OCI-LY3 (cell line): ENCODE measurements around the gene PSMG1.

Experiments
- H2AFZ ChIP-seq: fragments of 200-600, 300-600 bp; shearing (Covaris generic); 2 replicates; pipeline ENCODE4 v1.6.0; 2014; ENCODE audit warnings: antibody characterized with exemption, low read depth, low read length
- H3K27ac ChIP-seq: fragments of 200-600, 300-600 bp; sonication (generic); 2 replicates; pipeline ENCODE4 v1.5.1; 2014; ENCODE audit warnings: mild to moderate bottlenecking, low read length, moderate library complexity, mixed read lengths
- H3K27me3 ChIP-seq: fragments of 200-600, 300-600 bp; sonication (generic); 2 replicates; pipeline ENCODE4 v1.6.1; 2014; ENCODE audit warnings: low read depth, low read length, mixed read lengths
- H3K36me3 ChIP-seq: fragments of 200-600, 300-600 bp; sonication (generic); replicated peaks from 2 replicates; pipeline ENCODE3; 2014; ENCODE audit warnings: low read depth, low read length, mixed read lengths
- H3K4me1 ChIP-seq: fragments of 300-600, 200-600 bp; sonication (generic); 2 replicates; pipeline ENCODE4 v1.6.1; 2014; ENCODE audit warnings: low read length, mixed read lengths
- H3K4me2 ChIP-seq: fragments of 200-600, 300-600 bp; sonication (generic); 2 replicates; pipeline ENCODE4 v1.6.1; 2014; ENCODE audit warnings: low read length, mixed read lengths
- H3K4me3 ChIP-seq: fragments of 300-600, 200-600 bp; sonication (generic); 2 replicates; pipeline ENCODE4 v1.5.1; 2014; ENCODE audit warnings: antibody characterized with exemption, mild to moderate bottlenecking, low read length, moderate library complexity
- H3K79me2 ChIP-seq: fragments of 300-600, 200-600 bp; shearing (Covaris generic); 2 replicates; pipeline ENCODE4 v1.6.1; 2014; ENCODE audit warnings: mild to moderate bottlenecking, low read length, mixed read lengths
- H3K9ac ChIP-seq: fragments of 300-600, 200-600 bp; shearing (Covaris generic); 2 replicates; pipeline ENCODE4 v1.6.0; 2014; ENCODE audit warnings: mild to moderate bottlenecking, low read length, moderate library complexity
- H3K9me3 ChIP-seq: fragments of 200-600, 300-600 bp; shearing (Covaris generic); 2 replicates; pipeline ENCODE4 v1.6.1; 2014; ENCODE audit warnings: low read length, mixed read lengths; ENCODE audit not compliant: insufficient read depth
- H4K20me1 ChIP-seq: fragments of 200-600, 300-600 bp; sonication (generic); 2 replicates; pipeline ENCODE4 v1.6.1; 2016; ENCODE audit warnings: low read length, mixed read lengths; ENCODE audit not compliant: insufficient read depth
- EZH2phosphoT487 ChIP-seq: fragments of 200-600 bp; shearing (Covaris generic); IDR thresholded peaks from 2 replicates; pipeline ENCODE4 v1.6.1; 2018; ENCODE audit warnings: antibody characterized with exemption, mixed run types, low read depth
- TF ChIP-seq, protein P1 (sequence below): fragments of 200-600, 300-600 bp; sonication (generic); IDR thresholded peaks from 2 replicates; pipeline ENCODE4 v1.5.1; 2014; ENCODE audit warnings: antibody characterized with exemption, low read length, low read depth

PSMG1 gene

DNA sequence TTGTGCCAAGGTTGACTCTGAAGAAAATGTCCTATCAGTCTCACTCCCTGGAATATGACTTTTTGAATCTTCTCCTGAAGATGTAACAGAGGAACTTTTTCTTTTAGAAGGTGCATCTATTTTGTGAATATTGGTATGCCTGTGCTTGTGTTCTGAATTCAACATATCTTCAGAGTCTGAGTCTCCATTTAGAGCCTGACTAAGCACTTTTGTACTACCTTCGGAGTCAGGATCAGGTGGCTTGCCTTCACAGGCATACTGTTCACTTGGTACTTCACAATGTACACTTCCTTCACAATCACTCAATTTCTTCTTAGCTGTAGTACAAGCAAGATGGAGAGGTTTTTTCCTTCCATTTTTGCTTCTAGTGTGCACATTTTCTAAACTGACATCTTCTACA lies 13.6 kb upstream of the PSMG1 start:
- H3K27ac ChIP-seq, result no peak overlapping the region

DNA sequence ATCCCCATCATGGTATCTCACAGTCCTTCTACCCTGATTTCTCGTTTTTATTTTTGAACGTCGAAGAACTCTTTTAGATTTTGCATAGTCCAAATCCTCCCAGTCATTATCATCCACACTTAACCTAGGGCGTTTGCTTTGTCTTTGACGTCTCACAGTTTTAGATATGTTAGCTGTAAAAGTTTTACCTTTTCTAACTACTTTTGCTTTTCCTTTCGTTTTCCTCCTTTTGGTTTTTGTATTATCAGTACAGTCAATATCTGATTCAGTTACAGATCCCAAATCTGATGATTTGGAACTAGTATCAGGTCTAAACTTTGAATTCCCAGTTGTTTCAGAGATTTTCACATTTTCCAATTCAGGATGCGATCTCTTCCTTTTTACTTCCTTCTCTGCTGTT lies 13.1 kb upstream of the PSMG1 start:
- no peaks in the 10 kb centered on the region for H3K79me2 ChIP-seq
- H3K36me3 ChIP-seq, result peaks cover 24% of the 10 kb centered on the region
- H3K4me2 ChIP-seq, result no peak overlapping the region
- no peak overlapping the region for H3K9ac ChIP-seq
- H4K20me1 ChIP-seq, result no peaks in the 10 kb centered on the region
- H3K4me3 ChIP-seq, result no peak overlapping the region
- no peaks in the 10 kb centered on the region for H3K4me1 ChIP-seq
- TF ChIP-seq EZH2phosphoT487, result no peak
- TF ChIP-seq, protein P1, sequence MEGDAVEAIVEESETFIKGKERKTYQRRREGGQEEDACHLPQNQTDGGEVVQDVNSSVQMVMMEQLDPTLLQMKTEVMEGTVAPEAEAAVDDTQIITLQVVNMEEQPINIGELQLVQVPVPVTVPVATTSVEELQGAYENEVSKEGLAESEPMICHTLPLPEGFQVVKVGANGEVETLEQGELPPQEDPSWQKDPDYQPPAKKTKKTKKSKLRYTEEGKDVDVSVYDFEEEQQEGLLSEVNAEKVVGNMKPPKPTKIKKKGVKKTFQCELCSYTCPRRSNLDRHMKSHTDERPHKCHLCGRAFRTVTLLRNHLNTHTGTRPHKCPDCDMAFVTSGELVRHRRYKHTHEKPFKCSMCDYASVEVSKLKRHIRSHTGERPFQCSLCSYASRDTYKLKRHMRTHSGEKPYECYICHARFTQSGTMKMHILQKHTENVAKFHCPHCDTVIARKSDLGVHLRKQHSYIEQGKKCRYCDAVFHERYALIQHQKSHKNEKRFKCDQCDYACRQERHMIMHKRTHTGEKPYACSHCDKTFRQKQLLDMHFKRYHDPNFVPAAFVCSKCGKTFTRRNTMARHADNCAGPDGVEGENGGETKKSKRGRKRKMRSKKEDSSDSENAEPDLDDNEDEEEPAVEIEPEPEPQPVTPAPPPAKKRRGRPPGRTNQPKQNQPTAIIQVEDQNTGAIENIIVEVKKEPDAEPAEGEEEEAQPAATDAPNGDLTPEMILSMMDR, result no peak
- no peaks in the 10 kb centered on the region for H3K9me3 ChIP-seq
- no peaks in the 10 kb centered on the region for H3K27me3 ChIP-seq
- no peak overlapping the region for H3K27ac ChIP-seq
- no peak overlapping the region for H2AFZ ChIP-seq

More for the DNA sequence above, 13.6 kb upstream of the PSMG1 start:
- Histone ChIP-seq H3K9ac (no peak overlapping the region), H2AFZ (no peak overlapping the region), H3K4me2 (no peak overlapping the region), H3K27me3 (no peaks in the 10 kb centered on the region), H3K4me3 (no peak overlapping the region), H3K9me3 (no peaks in the 10 kb centered on the region), H3K36me3 (peaks cover 25% of the 10 kb centered on the region), H3K4me1 (no peaks in the 10 kb centered on the region), H3K79me2 (no peaks in the 10 kb centered on the region), H4K20me1 (no peaks in the 10 kb centered on the region)
- no peak for TF ChIP-seq EZH2phosphoT487
- TF ChIP-seq, protein P1, result no peak

DNA sequence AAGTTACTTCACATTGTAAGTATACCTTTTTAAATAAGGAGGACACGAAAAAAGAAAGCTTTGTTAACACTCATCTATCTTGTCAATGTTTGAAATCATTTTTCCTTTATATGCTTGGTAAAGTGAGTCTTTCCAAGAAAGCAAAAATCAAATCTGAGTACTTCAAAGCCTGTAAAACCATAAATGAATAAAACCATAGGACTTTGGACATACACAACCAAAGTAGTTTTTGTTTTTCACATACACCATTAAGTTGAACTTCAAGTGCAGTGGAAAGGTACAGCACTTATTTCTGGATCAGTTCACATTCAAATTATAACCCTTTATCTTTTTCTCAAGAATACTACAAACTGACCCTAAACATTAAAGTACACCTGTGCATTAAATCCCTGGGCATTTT lies 10.1 kb upstream of the PSMG1 start:
- peaks cover 13% of the 10 kb centered on the region for H3K36me3 ChIP-seq
- no peak overlapping the region for H3K4me2 ChIP-seq
- TF ChIP-seq, protein P1, result no peak
- no peak for TF ChIP-seq EZH2phosphoT487
- no peaks in the 10 kb centered on the region for H4K20me1 ChIP-seq
- H2AFZ ChIP-seq, result no peak overlapping the region
- H3K4me1 ChIP-seq, result no peaks in the 10 kb centered on the region
- no peak overlapping the region for H3K27ac ChIP-seq
- no peak overlapping the region for H3K4me3 ChIP-seq
- H3K9me3 ChIP-seq, result no peaks in the 10 kb centered on the region
- no peaks in the 10 kb centered on the region for H3K27me3 ChIP-seq
- no peak overlapping the region for H3K9ac ChIP-seq
- no peaks in the 10 kb centered on the region for H3K79me2 ChIP-seq

DNA sequence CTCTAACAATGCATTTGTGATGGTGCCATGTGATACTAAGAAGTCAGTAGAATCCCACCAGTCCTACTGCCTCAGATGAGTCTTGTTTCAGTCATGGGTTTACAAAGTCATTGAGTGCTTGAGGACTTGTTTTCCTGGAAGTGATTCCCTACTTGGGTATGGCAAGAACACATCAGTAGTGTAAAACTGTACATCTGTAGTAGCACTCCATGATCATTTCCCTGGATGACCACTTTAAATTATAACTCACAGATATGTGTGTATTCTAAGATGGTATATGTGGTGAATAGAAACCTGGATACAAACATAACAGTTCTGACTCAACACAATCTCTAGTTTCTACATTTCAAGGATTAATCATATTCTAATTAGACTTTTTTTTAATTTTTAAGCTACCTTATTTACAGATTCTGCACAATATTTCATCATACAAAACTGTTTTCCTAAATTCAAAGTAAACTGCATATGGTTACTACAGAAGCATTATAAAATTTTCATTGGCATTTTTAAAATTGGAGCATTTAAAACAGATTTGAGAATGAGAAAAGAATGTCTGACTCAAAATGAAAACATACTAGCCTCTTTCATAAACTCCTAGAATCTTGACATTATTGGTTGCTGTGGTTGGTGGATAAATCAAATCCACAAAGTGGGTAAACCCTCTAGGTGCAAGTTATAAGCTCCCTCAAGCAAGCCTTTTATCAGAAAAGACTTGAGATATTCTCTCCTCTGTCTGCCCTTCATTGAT lies 6.8 kb upstream of the PSMG1 start:
- H3K9me3 ChIP-seq, result no peaks in the 10 kb centered on the region
- H2AFZ ChIP-seq, result no peak overlapping the region
- no peak overlapping the region for H3K9ac ChIP-seq
- H3K36me3 ChIP-seq, result no peaks in the 10 kb centered on the region
- no peaks in the 10 kb centered on the region for H4K20me1 ChIP-seq
- TF ChIP-seq EZH2phosphoT487, result no peak
- TF ChIP-seq, protein P1, result no peak
- H3K79me2 ChIP-seq, result no peaks in the 10 kb centered on the region
- H3K27ac ChIP-seq, result no peak overlapping the region
- H3K4me2 ChIP-seq, result no peak overlapping the region
- no peaks in the 10 kb centered on the region for H3K27me3 ChIP-seq
- no peak overlapping the region for H3K4me3 ChIP-seq
- 0 out of 2 replicates have a peak, but pooled peaks cover 3% of the 10 kb centered on the region for H3K4me1 ChIP-seq
